ENCODE results near the gene EHD2. TPM values are rescaled to one million over a fixed set of nuclear protein-coding genes. Genes with fewer than 3 reads are reported as not detected.
"Not testable (repeated sequence)": the region's sequence is repeated elsewhere in the genome, so short reads cannot be mapped to it uniquely, and the experiment has no call there.

Gene EHD2
- polyA plus RNA-seq, 3 donors from 2014 or later: not detected

- H3K4me1 Mint-ChIP-seq: peaks cover 0 to 2% of the 10 kb centered on the region in 2 donors
- H3K9me3 Mint-ChIP-seq: peaks cover 0 to 2% (median 0%) of the 10 kb centered on the region in 6 donors
- H3K27ac Mint-ChIP-seq: no peak overlapping the region
- H3K4me3 Mint-ChIP-seq: no peak overlapping the region
- peaks cover 4 to 5% (median 4%) of the 10 kb centered on the region in 3 donors for H3K27me3 Mint-ChIP-seq (ENCODE audit: low read depth in 3 of 3)
- no peak for DNase-seq
- H3K36me3 Mint-ChIP-seq: peaks cover 9 to 16% (median 15%) of the 10 kb centered on the region in 3 donors
These were observed 49.5 kb downstream of the EHD2 start for GRCh38 chr19:47762615-47763308.

- not testable (repeated sequence) for H3K36me3 Mint-ChIP-seq; H3K9me3 Mint-ChIP-seq; DNase-seq; H3K4me1 Mint-ChIP-seq; H3K27ac Mint-ChIP-seq; H3K4me3 Mint-ChIP-seq; H3K27me3 Mint-ChIP-seq (ENCODE audit: low read depth in 3 of 3)
These were observed 51.5 kb downstream of the EHD2 start for GRCh38 chr19:47764705-47765104.

- Mint-ChIP-seq H3K36me3 (peaks cover 0 to 3% (median 0%) of the 10 kb centered on the region in 3 donors), H3K4me3 (no peak overlapping the region), H3K27ac (no peak overlapping the region), H3K4me1 (no peaks in the 10 kb centered on the region), H3K9me3 (no peaks in the 10 kb centered on the region), H3K27me3 (ENCODE audit: low read depth in 3 of 3) (peaks cover 0 to 3% (median 0%) of the 10 kb centered on the region in 3 donors)
- DNase-seq: peak in 1 of 3 donors; percentile 29
These were observed 52.5 kb downstream of the EHD2 start for GRCh38 chr19:47765523-47766358.

GRCh38 chr19:47766359-47766620, 53.1 kb downstream of the EHD2 start:
- peaks cover 0 to 3% (median 0%) of the 10 kb centered on the region in 3 donors for H3K27me3 Mint-ChIP-seq (ENCODE audit: low read depth in 3 of 3)
- DNase-seq: no peak

GRCh38 chr19:47766670-47767069, 53.4 kb downstream of the EHD2 start:
- H3K27ac Mint-ChIP-seq: no peak overlapping the region

More at GRCh38 chr19:47766359-47766620, 53.1 kb downstream of the EHD2 start:
- Mint-ChIP-seq H3K4me1 (no peaks in the 10 kb centered on the region), H3K36me3 (peaks cover 0 to 3% (median 0%) of the 10 kb centered on the region in 3 donors), H3K4me3 (no peak overlapping the region), H3K27ac (no peak overlapping the region), H3K9me3 (no peaks in the 10 kb centered on the region)

GRCh38 chr19:47767349-47767748, 54.1 kb downstream of the EHD2 start:
- H3K4me1 Mint-ChIP-seq: no peaks in the 10 kb centered on the region
- peaks cover 0 to 3% (median 0%) of the 10 kb centered on the region in 3 donors for H3K36me3 Mint-ChIP-seq
- no peak overlapping the region for H3K4me3 Mint-ChIP-seq
- no peaks in the 10 kb centered on the region for H3K9me3 Mint-ChIP-seq
- peak overlapping the region in 1 of 6 donors; percentile 11 for H3K27ac Mint-ChIP-seq
- H3K27me3 Mint-ChIP-seq (ENCODE audit: low read depth in 3 of 3): peaks cover 0 to 3% (median 0%) of the 10 kb centered on the region in 3 donors
- DNase-seq: no peak

More at GRCh38 chr19:47766670-47767069, 53.4 kb downstream of the EHD2 start:
- no peaks in the 10 kb centered on the region for H3K9me3 Mint-ChIP-seq
- no peak overlapping the region for H3K4me3 Mint-ChIP-seq
- H3K4me1 Mint-ChIP-seq: no peaks in the 10 kb centered on the region
- H3K36me3 Mint-ChIP-seq: peaks cover 0 to 3% (median 0%) of the 10 kb centered on the region in 3 donors
- no peak for DNase-seq
- H3K27me3 Mint-ChIP-seq (ENCODE audit: low read depth in 3 of 3): peaks cover 0 to 3% (median 0%) of the 10 kb centered on the region in 3 donors

GRCh38 chr19:47768604-47769003, 55.4 kb downstream of the EHD2 start:
- H3K27ac Mint-ChIP-seq: no peak overlapping the region

GRCh38 chr19:47769534-47769933, 56.3 kb downstream of the EHD2 start:
- Mint-ChIP-seq H3K27me3 (ENCODE audit: low read depth in 3 of 3) (peaks cover 0 to 3% (median 0%) of the 10 kb centered on the region in 3 donors), H3K4me1 (no peaks in the 10 kb centered on the region), H3K27ac (no peak overlapping the region), H3K9me3 (no peaks in the 10 kb centered on the region), H3K36me3 (peaks cover 0 to 3% (median 0%) of the 10 kb centered on the region in 3 donors), H3K4me3 (no peak overlapping the region)
- DNase-seq: no peak

More at GRCh38 chr19:47768604-47769003, 55.4 kb downstream of the EHD2 start:
- peaks cover 0 to 3% (median 0%) of the 10 kb centered on the region in 3 donors for H3K27me3 Mint-ChIP-seq (ENCODE audit: low read depth in 3 of 3)
- H3K4me1 Mint-ChIP-seq: no peaks in the 10 kb centered on the region
- H3K36me3 Mint-ChIP-seq: peaks cover 0 to 3% (median 0%) of the 10 kb centered on the region in 3 donors
- no peak for DNase-seq
- no peak overlapping the region for H3K4me3 Mint-ChIP-seq
- no peaks in the 10 kb centered on the region for H3K9me3 Mint-ChIP-seq

GRCh38 chr19:47771291-47771690, 58.1 kb downstream of the EHD2 start:
- not testable (repeated sequence) for H3K4me3 Mint-ChIP-seq; H3K9me3 Mint-ChIP-seq; DNase-seq; H3K36me3 Mint-ChIP-seq; H3K27me3 Mint-ChIP-seq (ENCODE audit: low read depth in 3 of 3); H3K4me1 Mint-ChIP-seq; H3K27ac Mint-ChIP-seq

- Mint-ChIP-seq H3K27ac (peak overlapping the region in 1 of 6 donors; percentile 8), H3K4me3 (peak overlapping the region in 2 of 5 donors; percentile 31 to 96), H3K9me3 (no peaks in the 10 kb centered on the region), H3K36me3 (peaks cover 0 to 4% (median under 1%) of the 10 kb centered on the region in 3 donors), H3K27me3 (ENCODE audit: low read depth in 3 of 3) (peaks cover 1 to 2% (median 2%) of the 10 kb centered on the region in 3 donors), H3K4me1 (peaks cover 24 to 31% of the 10 kb centered on the region in 2 donors)
- no peak for DNase-seq
These were observed 63.3 kb downstream of the EHD2 start for GRCh38 chr19:47776568-47776967.

- H3K36me3 Mint-ChIP-seq; H3K9me3 Mint-ChIP-seq; DNase-seq; H3K27me3 Mint-ChIP-seq (ENCODE audit: low read depth in 3 of 3): not testable (repeated sequence)
- Mint-ChIP-seq H3K27ac (peak overlapping the region; percentile 86 to 98 (median 94)), H3K4me3 (peak overlapping the region; percentile 93 to 96 (median 96)), H3K4me1 (peaks cover 27 to 33% of the 10 kb centered on the region in 2 donors)
These were observed 64.2 kb downstream of the EHD2 start for GRCh38 chr19:47777245-47778048.

GRCh38 chr19:47778049-47778953, 65.1 kb downstream of the EHD2 start, which contains the start of gene SELENOW:
SELENOW (plus strand) TSS chr19:47778703; CDS start chr19:47778786, 83 bp downstream.
- Mint-ChIP-seq H3K27ac (peak within 1 kb of the TSS; percentile 86 to 98 (median 94)), H3K36me3 (peaks cover 0 to 10% (median 6%) of the 10 kb centered on the region in 3 donors), H3K27me3 (ENCODE audit: low read depth in 3 of 3) (peaks cover 1 to 4% (median 2%) of the 10 kb centered on the region in 3 donors), H3K4me1 (peaks cover 27 to 33% of the 10 kb centered on the region in 2 donors), H3K4me3 (peak within 1 kb of the TSS; percentile 93 to 96 (median 96)), H3K9me3 (no peaks in the 10 kb centered on the region)
- peak; percentile 81 to 85 (median 84) for DNase-seq

Measured in immature natural killer cell (primary cell).